ENCODE data around the gene REEP1.

The REEP1 gene

DNA sequence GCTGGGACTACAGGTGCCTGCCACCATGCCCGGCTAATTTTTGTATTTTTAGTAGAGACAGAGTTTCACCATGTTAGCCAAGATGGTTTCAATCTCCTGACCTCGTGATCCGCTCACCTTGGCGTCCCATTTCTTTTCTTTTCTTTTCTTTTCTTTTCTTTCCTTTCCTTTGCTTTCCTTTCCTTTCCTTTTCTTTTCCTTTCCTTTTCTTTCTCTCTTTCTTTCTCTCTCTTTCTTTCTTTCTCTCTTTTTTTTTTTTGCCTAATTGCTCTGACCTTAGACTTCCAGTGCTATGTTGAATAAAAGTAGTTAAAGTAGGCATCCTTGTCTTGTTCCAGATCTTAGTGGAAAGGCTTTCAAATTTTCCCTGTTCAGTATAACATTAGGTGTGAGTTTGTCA lies 41.0 kb upstream of the REEP1 start:
- Histone ChIP-seq H2BK12ac (ENCODE audit: low read length) (no peak overlapping the region), H3K4me1 (ENCODE audit: control insufficient read depth in 2 of 2, insufficient read depth in 1 of 2, low read depth in 1 of 2, low read length in 2 of 2) (no peaks in the 10 kb centered on the region), H3K9ac (ENCODE audit: low read depth, low read length, poor library complexity) (no peak overlapping the region), H3K27me3 (ENCODE audit: control insufficient read depth in 3 of 3, insufficient read depth in 3 of 3, low read depth in 1 of 3, low read length in 3 of 3) (no peaks in the 10 kb centered on the region), H2AK5ac (ENCODE audit: low read depth, low read length) (no peak overlapping the region), H3K79me1 (ENCODE audit: low read depth, low read length) (no peaks in the 10 kb centered on the region), H3K4me3 (ENCODE audit: low read length in 2 of 2) (no peak overlapping the region), H3K14ac (ENCODE audit: low read length) (no peak overlapping the region), H3K4me2 (ENCODE audit: insufficient read depth, low read length, poor library complexity, severe bottlenecking) (no peak overlapping the region), H4K8ac (ENCODE audit: low read depth, low read length) (no peak overlapping the region), H2BK15ac (ENCODE audit: low read length) (no peak overlapping the region), H3K18ac (ENCODE audit: low read length) (no peak overlapping the region), H3K23ac (ENCODE audit: low read depth, low read length, poor library complexity) (no peak overlapping the region), H3K4ac (ENCODE audit: low read length) (no peak overlapping the region), H2AFZ (ENCODE audit: low read length) (no peak overlapping the region), H2BK5ac (ENCODE audit: low read length) (no peak overlapping the region), H4K91ac (ENCODE audit: low read depth, low read length, poor library complexity) (no peak overlapping the region), H3K27ac (replicated peaks; ENCODE audit: low read length) (no peak overlapping the region), H2BK120ac (ENCODE audit: low read depth, low read length) (no peak overlapping the region), H3K36me3 (replicated peaks in 1 of 2; ENCODE audit: control insufficient read depth in 2 of 2, insufficient read depth in 2 of 2, low read length in 2 of 2) (no peaks in the 10 kb centered on the region), H3K9me3 (replicated peaks in 1 of 2; ENCODE audit: control insufficient read depth in 2 of 2, insufficient read depth in 1 of 2, low read depth in 1 of 2, low read length in 2 of 2) (no peaks in the 10 kb centered on the region)
- no CpG with 5 or more reads among the region's 4 CpGs for WGBS, 2 donors (ENCODE audit: extremely low coverage in 2 of 2, insufficient read length in 2 of 2, insufficient replicate concordance in 1 of 2)
- no peak for DNase-seq (ENCODE audit: low spot score)

DNA sequence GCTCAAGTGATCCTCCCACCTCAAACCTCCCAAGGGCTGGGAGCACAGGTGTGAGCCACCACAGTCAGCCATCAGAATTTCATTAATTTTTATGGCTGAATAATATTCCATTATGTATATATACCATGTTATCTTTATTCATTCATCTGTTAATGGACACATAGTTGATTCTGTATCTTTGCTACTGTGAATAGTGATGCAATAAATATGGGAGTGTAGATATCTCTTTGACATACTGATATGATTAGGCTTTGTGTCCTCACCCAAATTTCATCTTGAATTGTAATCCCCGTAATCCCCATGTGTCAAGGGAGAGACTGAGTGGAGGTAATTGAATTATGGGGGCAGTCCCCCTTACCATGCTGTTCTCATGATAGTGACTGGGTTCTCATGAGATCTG lies 38.2 kb upstream of the REEP1 start:
- H3K9ac ChIP-seq (ENCODE audit: low read depth, low read length, poor library complexity) = no peak overlapping the region
- no peak overlapping the region for H2AFZ ChIP-seq (ENCODE audit: low read length)
- no peak overlapping the region for H3K4ac ChIP-seq (ENCODE audit: low read length)
- no peak overlapping the region for H4K91ac ChIP-seq (ENCODE audit: low read depth, low read length, poor library complexity)
- H2BK120ac ChIP-seq (ENCODE audit: low read depth, low read length) = no peak overlapping the region
- no peaks in the 10 kb centered on the region for H3K27me3 ChIP-seq (ENCODE audit: control insufficient read depth in 3 of 3, insufficient read depth in 3 of 3, low read depth in 1 of 3, low read length in 3 of 3)
- H2BK15ac ChIP-seq (ENCODE audit: low read length) = no peak overlapping the region
- no peak for DNase-seq (ENCODE audit: low spot score)
- H3K36me3 ChIP-seq (replicated peaks in 1 of 2; ENCODE audit: control insufficient read depth in 2 of 2, insufficient read depth in 2 of 2, low read length in 2 of 2) = no peaks in the 10 kb centered on the region
- H2AK5ac ChIP-seq (ENCODE audit: low read depth, low read length) = no peak overlapping the region
- H2BK12ac ChIP-seq (ENCODE audit: low read length) = no peak overlapping the region
- H3K14ac ChIP-seq (ENCODE audit: low read length) = no peak overlapping the region
- peaks cover 0 to 3% of the 10 kb centered on the region in 2 donors for H3K9me3 ChIP-seq (replicated peaks in 1 of 2; ENCODE audit: control insufficient read depth in 2 of 2, insufficient read depth in 1 of 2, low read depth in 1 of 2, low read length in 2 of 2)
- no peak overlapping the region for H4K8ac ChIP-seq (ENCODE audit: low read depth, low read length)
- H3K18ac ChIP-seq (ENCODE audit: low read length) = no peak overlapping the region
- H3K4me3 ChIP-seq (ENCODE audit: low read length in 2 of 2) = no peak overlapping the region
- H3K27ac ChIP-seq (replicated peaks; ENCODE audit: low read length) = no peak overlapping the region
- no CpG with 5 or more reads among the region's 1 CpG for WGBS, 2 donors (ENCODE audit: extremely low coverage in 2 of 2, insufficient read length in 2 of 2, insufficient replicate concordance in 1 of 2)
- H3K23ac ChIP-seq (ENCODE audit: low read depth, low read length, poor library complexity) = no peak overlapping the region
- H2BK5ac ChIP-seq (ENCODE audit: low read length) = no peak overlapping the region
- H3K4me2 ChIP-seq (ENCODE audit: insufficient read depth, low read length, poor library complexity, severe bottlenecking) = no peak overlapping the region
- no peaks in the 10 kb centered on the region for H3K4me1 ChIP-seq (ENCODE audit: control insufficient read depth in 2 of 2, insufficient read depth in 1 of 2, low read depth in 1 of 2, low read length in 2 of 2)
- no peaks in the 10 kb centered on the region for H3K79me1 ChIP-seq (ENCODE audit: low read depth, low read length)

DNA sequence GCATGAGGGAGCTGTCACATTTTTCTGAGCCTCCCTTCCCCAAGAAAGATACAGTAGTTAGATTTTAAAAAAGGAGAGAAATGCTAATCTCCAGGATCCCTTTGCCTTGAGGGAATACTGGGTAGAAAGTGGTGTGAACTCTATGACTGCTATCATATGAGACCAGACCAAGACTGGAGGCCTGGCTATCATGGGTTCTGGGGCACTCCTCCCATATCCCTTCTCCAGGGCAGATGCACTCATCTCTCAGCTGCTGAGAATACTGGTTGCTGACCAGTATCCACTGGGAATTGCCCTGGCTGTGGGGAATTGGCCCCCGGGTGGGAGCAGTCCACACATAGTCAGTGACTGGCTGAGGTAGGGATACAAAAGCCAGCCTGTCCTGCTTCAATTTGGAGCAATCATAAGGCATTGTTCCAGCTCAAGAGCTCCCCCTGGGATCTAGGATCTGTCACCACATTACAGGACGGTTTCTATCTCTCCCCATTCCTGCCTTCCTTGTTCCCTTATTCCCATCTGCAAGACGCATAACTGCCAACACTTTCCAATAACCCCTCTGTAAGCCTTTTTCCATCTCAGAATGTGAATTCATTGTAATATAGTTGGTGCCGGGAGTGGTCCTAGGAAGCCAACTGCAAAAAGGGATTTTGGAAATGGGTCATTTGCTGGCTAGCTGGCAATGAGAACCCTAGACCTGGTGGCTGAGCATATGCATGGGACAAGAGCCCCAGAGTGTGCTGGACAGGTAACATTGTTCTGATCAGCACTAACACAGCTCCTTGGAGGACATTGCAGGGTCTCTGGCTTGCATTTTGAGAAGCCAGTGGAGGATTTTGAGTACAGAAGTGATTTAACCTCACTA lies 35.4 kb upstream of the REEP1 start:
- no CpG with 5 or more reads among the region's 4 CpGs for WGBS, 2 donors (ENCODE audit: extremely low coverage in 2 of 2, insufficient read length in 2 of 2, insufficient replicate concordance in 1 of 2)
- Histone ChIP-seq H3K9ac (ENCODE audit: low read depth, low read length, poor library complexity) (no peak overlapping the region), H3K4ac (ENCODE audit: low read length) (no peak overlapping the region), H3K27me3 (ENCODE audit: control insufficient read depth in 3 of 3, insufficient read depth in 3 of 3, low read depth in 1 of 3, low read length in 3 of 3) (no peaks in the 10 kb centered on the region), H2BK15ac (ENCODE audit: low read length) (no peak overlapping the region), H2BK5ac (ENCODE audit: low read length) (no peak overlapping the region), H3K4me3 (ENCODE audit: low read length in 2 of 2) (no peak overlapping the region), H3K23ac (ENCODE audit: low read depth, low read length, poor library complexity) (no peak overlapping the region), H4K8ac (ENCODE audit: low read depth, low read length) (no peak overlapping the region), H3K14ac (ENCODE audit: low read length) (no peak overlapping the region), H4K91ac (ENCODE audit: low read depth, low read length, poor library complexity) (no peak overlapping the region), H3K4me1 (ENCODE audit: control insufficient read depth in 2 of 2, insufficient read depth in 1 of 2, low read depth in 1 of 2, low read length in 2 of 2) (no peaks in the 10 kb centered on the region), H2BK120ac (ENCODE audit: low read depth, low read length) (no peak overlapping the region), H3K79me1 (ENCODE audit: low read depth, low read length) (no peaks in the 10 kb centered on the region), H3K4me2 (ENCODE audit: insufficient read depth, low read length, poor library complexity, severe bottlenecking) (no peak overlapping the region), H2AFZ (ENCODE audit: low read length) (no peak overlapping the region), H3K18ac (ENCODE audit: low read length) (no peak overlapping the region), H2BK12ac (ENCODE audit: low read length) (no peak overlapping the region), H2AK5ac (ENCODE audit: low read depth, low read length) (no peak overlapping the region), H3K27ac (replicated peaks; ENCODE audit: low read length) (no peak overlapping the region), H3K9me3 (replicated peaks in 1 of 2; ENCODE audit: control insufficient read depth in 2 of 2, insufficient read depth in 1 of 2, low read depth in 1 of 2, low read length in 2 of 2) (peaks cover 0 to 10% of the 10 kb centered on the region in 2 donors), H3K36me3 (replicated peaks in 1 of 2; ENCODE audit: control insufficient read depth in 2 of 2, insufficient read depth in 2 of 2, low read length in 2 of 2) (no peaks in the 10 kb centered on the region)
- peak; percentile 41 for DNase-seq (ENCODE audit: low spot score)

DNA sequence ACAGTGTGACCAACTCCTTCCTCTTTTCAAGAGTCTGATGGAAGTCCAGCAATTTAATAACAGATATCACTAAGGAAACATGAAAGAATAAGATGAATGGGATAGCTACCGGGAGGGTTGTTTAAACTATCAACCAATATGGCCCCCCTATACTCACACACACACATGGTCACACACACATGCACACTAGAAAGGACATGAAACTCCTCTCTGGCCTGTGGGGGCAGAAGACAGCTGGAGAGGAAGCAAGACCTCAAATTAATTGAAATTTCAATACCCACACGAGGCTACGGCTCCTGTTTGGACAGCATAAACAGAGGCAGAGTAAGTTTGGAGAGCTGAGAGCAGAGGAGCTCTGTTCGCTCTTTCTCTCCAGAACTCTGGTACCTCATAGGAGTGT lies 34.7 kb upstream of the REEP1 start:
- Histone ChIP-seq H3K79me1 (ENCODE audit: low read depth, low read length) (no peaks in the 10 kb centered on the region), H3K27ac (replicated peaks; ENCODE audit: low read length) (no peak overlapping the region), H4K91ac (ENCODE audit: low read depth, low read length, poor library complexity) (no peak overlapping the region), H3K14ac (ENCODE audit: low read length) (no peak overlapping the region), H3K4me2 (ENCODE audit: insufficient read depth, low read length, poor library complexity, severe bottlenecking) (no peak overlapping the region), H4K8ac (ENCODE audit: low read depth, low read length) (no peak overlapping the region), H3K4ac (ENCODE audit: low read length) (no peak overlapping the region), H2BK15ac (ENCODE audit: low read length) (no peak overlapping the region), H2BK5ac (ENCODE audit: low read length) (no peak overlapping the region), H3K9ac (ENCODE audit: low read depth, low read length, poor library complexity) (no peak overlapping the region), H3K4me3 (ENCODE audit: low read length in 2 of 2) (no peak overlapping the region), H3K4me1 (ENCODE audit: control insufficient read depth in 2 of 2, insufficient read depth in 1 of 2, low read depth in 1 of 2, low read length in 2 of 2) (no peaks in the 10 kb centered on the region), H3K36me3 (replicated peaks in 1 of 2; ENCODE audit: control insufficient read depth in 2 of 2, insufficient read depth in 2 of 2, low read length in 2 of 2) (no peaks in the 10 kb centered on the region), H3K27me3 (ENCODE audit: control insufficient read depth in 3 of 3, insufficient read depth in 3 of 3, low read depth in 1 of 3, low read length in 3 of 3) (no peaks in the 10 kb centered on the region), H2AFZ (ENCODE audit: low read length) (no peak overlapping the region), H3K23ac (ENCODE audit: low read depth, low read length, poor library complexity) (no peak overlapping the region), H2BK12ac (ENCODE audit: low read length) (no peak overlapping the region), H3K18ac (ENCODE audit: low read length) (no peak overlapping the region), H2BK120ac (ENCODE audit: low read depth, low read length) (no peak overlapping the region), H3K9me3 (replicated peaks in 1 of 2; ENCODE audit: control insufficient read depth in 2 of 2, insufficient read depth in 1 of 2, low read depth in 1 of 2, low read length in 2 of 2) (peaks cover 0 to 10% of the 10 kb centered on the region in 2 donors), H2AK5ac (ENCODE audit: low read depth, low read length) (no peak overlapping the region)
- WGBS, 2 donors (ENCODE audit: extremely low coverage in 2 of 2, insufficient read length in 2 of 2, insufficient replicate concordance in 1 of 2) = no CpG with 5 or more reads among the region's 4 CpGs
- DNase-seq (ENCODE audit: low spot score) = no peak
